ENCODE data around the gene KAT5.

DNA sequence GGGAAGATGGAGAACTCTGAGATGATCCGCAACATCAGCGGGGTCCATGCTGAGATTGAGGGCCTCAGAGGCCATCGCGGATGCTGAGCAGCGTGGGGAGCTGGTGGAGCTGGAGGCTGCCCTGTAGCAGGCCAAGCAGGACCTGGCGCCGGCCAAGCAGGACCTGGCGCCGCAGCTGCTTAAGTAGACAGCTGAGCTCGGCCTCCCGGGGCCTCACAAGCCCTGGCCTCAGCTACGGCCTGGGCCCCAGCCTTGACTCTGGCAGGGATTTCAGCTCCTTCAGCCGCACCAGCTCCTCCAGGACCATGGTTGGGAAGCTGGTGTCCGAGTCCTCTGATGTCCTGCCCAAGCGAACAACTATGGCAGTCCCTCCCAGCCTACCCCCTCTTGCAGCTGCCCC lies 15.8 kb downstream of the KAT5 start:
- TF ChIP-seq CTCF (IDR thresholded peaks at IDR 0.05) (no peak), POLR2A (IDR thresholded peaks at IDR 0.05) (no peak)
